C1 segment of cervical spinal cord (tissue), 14 donors: ENCODE data around the gene NOPCHAP1.
A peak's percentile ranks its signal among the peaks of the same experiment; 100 is the strongest.
"Not testable (repeated sequence)": the region's sequence is repeated elsewhere in the genome, so short reads cannot be mapped to it uniquely, and the experiment has no call there.

Source experiments
- DNase-seq, 14 donors: peaks; one replicate each; lab custom pipeline; 2025; lab: John Stamatoyannopoulos, UW

The NOPCHAP1 gene

GRCh38 chr12:104986022-104986941 lies at the start of gene NOPCHAP1:
TSS of gene NOPCHAP1 (plus strand) at chr12:104986316. CDS start at chr12:104986353, 37 bp downstream.
- peak; percentile 64 to 93 (median 87) for DNase-seq

GRCh38 chr12:104938371-104938770 lies 47.7 kb upstream of the NOPCHAP1 start:
- no peak for DNase-seq

- no peak for DNase-seq
Measured at GRCh38 chr12:104939089-104939488, 47.0 kb upstream of the NOPCHAP1 start.

GRCh38 chr12:104941454-104941853 lies 44.7 kb upstream of the NOPCHAP1 start:
- no peak for DNase-seq

GRCh38 chr12:104942075-104942474 lies 44.0 kb upstream of the NOPCHAP1 start:
- no peak for DNase-seq

- not testable (repeated sequence) for DNase-seq
Measured at GRCh38 chr12:104943401-104943800, 42.7 kb upstream of the NOPCHAP1 start.

- no peak for DNase-seq
Measured at GRCh38 chr12:104944252-104944651, 41.9 kb upstream of the NOPCHAP1 start.

- not testable (repeated sequence) for DNase-seq
Measured at GRCh38 chr12:104948716-104949115, 37.4 kb upstream of the NOPCHAP1 start.

- no peak for DNase-seq
Measured at GRCh38 chr12:104951759-104952509, 34.2 kb upstream of the NOPCHAP1 start.

- no peak for DNase-seq
Measured at GRCh38 chr12:104952816-104953215, 33.3 kb upstream of the NOPCHAP1 start.

- DNase-seq: no peak
Measured at GRCh38 chr12:104953323-104953722, 32.8 kb upstream of the NOPCHAP1 start.

- DNase-seq: no peak
Measured at GRCh38 chr12:104955703-104956102, 30.4 kb upstream of the NOPCHAP1 start.

- DNase-seq: peak in 1 of 14 donors; percentile 20
Measured at GRCh38 chr12:104956870-104957718, 29.0 kb upstream of the NOPCHAP1 start.

GRCh38 chr12:104957719-104958000 lies 28.5 kb upstream of the NOPCHAP1 start:
- DNase-seq: peak in 2 of 14 donors; percentile 48 to 59

- DNase-seq: peak in 13 of 14 donors; percentile 22 to 87 (median 65)
Measured at GRCh38 chr12:104958001-104958804, 27.9 kb upstream of the NOPCHAP1 start, which contains the start of gene SLC41A2. TSS of gene SLC41A2 (minus strand) at chr12:104958290. CDS start at chr12:104928527, 29,763 bp downstream.

GRCh38 chr12:104958805-104959334 lies 27.2 kb upstream of the NOPCHAP1 start:
- no peak for DNase-seq

- no peak for DNase-seq
Measured at GRCh38 chr12:104959335-104959841, 26.7 kb upstream of the NOPCHAP1 start.

GRCh38 chr12:104960464-104960863 lies 25.7 kb upstream of the NOPCHAP1 start:
- no peak for DNase-seq

GRCh38 chr12:104963757-104964156 lies 22.4 kb upstream of the NOPCHAP1 start:
- DNase-seq: no peak

- no peak for DNase-seq
Measured at GRCh38 chr12:104964167-104964855, 21.8 kb upstream of the NOPCHAP1 start.
